ENCODE results near the gene UTS2R. TPM values are rescaled to one million over a fixed set of nuclear protein-coding genes. Genes with fewer than 3 reads are reported as not detected.

The UTS2R gene
- total and polyA plus RNA-seq, 2 of the 4 experiments (the other 2 are of a cell fraction) = not detected

- 70% methylated on average over 7 of the region's 19 CpGs; no CpG with 5 or more reads in 1 of the 2 experiments for WGBS, 2 experiments (ENCODE audit: extremely low coverage in 2 of 2, insufficient read length in 1 of 2)
- CTCF ChIA-PET = no interaction called here
These were observed 25.3 kb downstream of the UTS2R start for GRCh38 chr17:82396601-82397435.

More at GRCh38 chr17:82396601-82397435, 25.3 kb downstream of the UTS2R start:
- no peak overlapping the region for H3K9ac ChIP-seq (ENCODE audit: low read depth, low read length)
- no peak overlapping the region for H2AFZ ChIP-seq (replicated peaks; ENCODE audit: low read length, poor library complexity)
- H4K20me1 ChIP-seq (ENCODE audit: insufficient read depth, low read length) = peaks cover 7% of the 10 kb centered on the region
- H3K4me3 ChIP-seq (ENCODE audit: insufficient read depth, low read depth, low read length) = no peak overlapping the region
- no peak overlapping the region for H4K5ac ChIP-seq (ENCODE audit: low read depth, low read length)
- in situ Hi-C loops (cut with MboI; ENCODE audit: low sequenced_read_pairs) (no loop called here), dilution Hi-C loops (cut with HindIII; ENCODE audit: low sequenced_read_pairs, unreplicated experiment) (no loop called here), intact Hi-C loops (cut with micrococcal nuclease) (no loop called here)
- no peak overlapping the region for H3K18ac ChIP-seq (ENCODE audit: low read depth, low read length)
- DNase-seq = peak; percentile 90
- H3K14ac ChIP-seq (replicated peaks; ENCODE audit: low read depth, low read length) = no peak overlapping the region
- H2BK5ac ChIP-seq (ENCODE audit: low read depth, low read length, poor library complexity, severe bottlenecking) = no peak overlapping the region
- no peak overlapping the region; the same call in 1 of the 2 replicates for H3K4me2 ChIP-seq (ENCODE audit: low read depth, low read length)
- no peak overlapping the region for H2BK20ac ChIP-seq (ENCODE audit: low read depth, low read length)
- H2BK15ac ChIP-seq (ENCODE audit: low read depth, low read length) = no peak overlapping the region
- H3K9me3 ChIP-seq (ENCODE audit: control insufficient read depth, insufficient read depth, low read length) = no peaks in the 10 kb centered on the region
- H4K91ac ChIP-seq (ENCODE audit: insufficient read depth, low read depth, low read length) = no peak overlapping the region
- H2AK9ac ChIP-seq (replicated peaks; ENCODE audit: low read depth, low read length, poor library complexity) = peak overlapping the region; percentile 19
- ATAC-seq (ENCODE audit: low read depth) = peak; percentile 91
- no peak overlapping the region for H3K23ac ChIP-seq (ENCODE audit: low read depth, low read length)
- H3K56ac ChIP-seq (ENCODE audit: extremely low read depth, insufficient read depth, low read length) = no peak overlapping the region
- H3K9me1 ChIP-seq (ENCODE audit: insufficient read depth, low read length) = no peaks in the 10 kb centered on the region
- H3K4ac ChIP-seq (ENCODE audit: low read depth, low read length) = no peak overlapping the region
- peaks cover 12% of the 10 kb centered on the region for H3K4me1 ChIP-seq (ENCODE audit: control insufficient read depth, insufficient read depth, low read length)
- H2BK120ac ChIP-seq (ENCODE audit: low read depth, low read length) = no peak overlapping the region
- POLR2A ChIA-PET (ENCODE audit: unreplicated experiment) = no interaction called here
- BruUV-seq (replicated peaks) = no TSS peak
- H3K27ac ChIP-seq (ENCODE audit: insufficient read depth, low read length) = no peak overlapping the region
- no peak overlapping the region for H4K8ac ChIP-seq (ENCODE audit: low read depth in 2 of 2, low read length in 2 of 2)
- no peaks in the 10 kb centered on the region for H3K79me1 ChIP-seq (ENCODE audit: low read depth in 1 of 2, low read length in 2 of 2)
- H3K27me3 ChIP-seq (ENCODE audit: control insufficient read depth, insufficient read depth, low read length) = no peaks in the 10 kb centered on the region
- H2AK5ac ChIP-seq (ENCODE audit: low read depth, low read length) = peak overlapping the region; percentile 30; the same call in 1 of the 2 replicates
- no peak for TF ChIP-seq MXI1 (IDR thresholded peaks at IDR 0.05; ENCODE audit: borderline replicate concordance, low read depth, low read length)
- TF ChIP-seq CHD1 (IDR thresholded peaks at IDR 0.05; ENCODE audit: low read depth, low read length) = no peak
- TF ChIP-seq CEBPB (IDR thresholded peaks at IDR 0.05; ENCODE audit: low read depth, low read length) = peak; percentile 72
- TF ChIP-seq ELK1 (IDR thresholded peaks at IDR 0.05; ENCODE audit: borderline replicate concordance, low read depth, low read length) = no peak
- no peak for TF ChIP-seq CTCF (conservative IDR thresholded peaks at IDR 0.05; ENCODE audit: low read depth, low read length)
- no peak for TF ChIP-seq RAD21 (IDR thresholded peaks at IDR 0.05; ENCODE audit: low read length)
- TF ChIP-seq FOS (IDR thresholded peaks at IDR 0.05; ENCODE audit: low read depth, low read length) = 0 out of 2 replicates have a peak, but pooled peaks have one; percentile 7
- no peak for TF ChIP-seq SMC3 (IDR thresholded peaks at IDR 0.05; ENCODE audit: low read depth, low read length)
- no peak for TF ChIP-seq BHLHE40 (IDR thresholded peaks at IDR 0.05; ENCODE audit: low read depth, low read length)
- no peak for TF ChIP-seq MAZ (IDR thresholded peaks at IDR 0.05; ENCODE audit: borderline replicate concordance, low read depth, low read length)
- TF ChIP-seq USF2 (IDR thresholded peaks at IDR 0.05; ENCODE audit: low read depth, low read length) = no peak
- no peak for TF ChIP-seq RCOR1 (IDR thresholded peaks at IDR 0.05; ENCODE audit: insufficient replicate concordance, low read length)
- TF ChIP-seq RFX5 (IDR thresholded peaks at IDR 0.05; ENCODE audit: low read depth, low read length) = no peak
- TF ChIP-seq NFE2L2 (IDR thresholded peaks at IDR 0.05; ENCODE audit: low read depth, low read length) = no peak
- peaks cover 7% of the 10 kb centered on the region; the same call in 1 of the 2 replicates for H3K36me3 ChIP-seq (ENCODE audit: control insufficient read depth, insufficient read depth, low read length)

All from IMR-90 (cell line).